NCI-H1417 treated with DMSO at 0.1 percent for 48 hours (cell line): ENCODE measurements around the gene NXPH4.
A peak's percentile ranks its signal among the peaks of the same experiment; 100 is the strongest.

ENCODE experiments used
- DNase-seq: peaks from one replicate; lab custom pipeline; 2025; lab: John Stamatoyannopoulos, UW

Gene NXPH4

DNA sequence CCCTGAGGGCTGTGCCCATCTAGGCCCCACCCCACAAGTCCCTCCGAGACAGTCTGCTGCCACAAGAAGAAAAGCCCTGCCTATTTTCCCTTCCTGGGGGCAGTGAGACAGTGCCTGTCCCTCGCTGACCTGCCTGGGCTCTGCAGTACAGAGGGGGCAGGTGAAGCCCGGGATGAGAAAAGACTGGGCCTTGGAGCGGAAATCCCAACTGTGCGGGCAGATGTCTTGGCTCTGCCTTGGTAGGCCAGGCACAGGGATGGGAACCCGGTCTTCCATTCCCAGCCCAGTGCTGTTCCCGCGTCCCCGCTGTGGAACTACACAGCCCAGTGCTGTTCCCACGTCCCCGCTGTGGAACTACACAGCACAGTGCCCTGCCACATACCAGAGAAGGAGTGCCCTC lies 12.8 kb upstream of the NXPH4 start:
- DNase-seq, result no peak

DNA sequence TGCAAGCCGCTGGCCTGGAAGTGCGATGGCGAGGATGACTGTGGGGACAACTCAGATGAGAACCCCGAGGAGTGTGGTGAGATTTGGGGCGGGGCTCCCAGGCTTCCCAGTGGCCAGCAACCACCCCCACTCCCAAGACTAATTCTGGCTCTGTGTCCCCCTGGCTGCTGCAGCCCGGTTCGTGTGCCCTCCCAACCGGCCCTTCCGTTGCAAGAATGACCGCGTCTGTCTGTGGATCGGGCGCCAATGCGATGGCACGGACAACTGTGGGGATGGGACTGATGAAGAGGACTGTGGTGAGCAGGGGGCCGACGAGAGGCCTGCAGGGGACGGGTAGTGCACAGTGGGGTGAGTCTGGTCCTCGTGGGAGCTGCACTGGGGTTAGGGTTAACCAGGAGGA lies 12.1 kb upstream of the NXPH4 start:
- no peak for DNase-seq

DNA sequence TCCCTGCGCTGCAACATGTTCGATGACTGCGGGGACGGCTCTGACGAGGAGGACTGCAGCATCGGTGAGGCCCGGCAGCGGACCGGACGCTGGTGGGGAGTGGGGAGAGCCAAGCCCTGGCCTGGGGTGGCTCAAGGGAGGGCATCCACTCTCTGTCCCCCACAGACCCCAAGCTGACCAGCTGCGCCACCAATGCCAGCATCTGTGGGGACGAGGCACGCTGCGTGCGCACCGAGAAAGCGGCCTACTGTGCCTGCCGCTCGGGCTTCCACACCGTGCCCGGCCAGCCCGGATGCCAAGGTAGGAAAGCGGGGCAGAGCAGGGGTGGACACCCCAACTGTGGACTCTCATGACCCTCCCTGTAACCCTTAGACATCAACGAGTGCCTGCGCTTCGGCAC lies 11.4 kb upstream of the NXPH4 start:
- no peak for DNase-seq

DNA sequence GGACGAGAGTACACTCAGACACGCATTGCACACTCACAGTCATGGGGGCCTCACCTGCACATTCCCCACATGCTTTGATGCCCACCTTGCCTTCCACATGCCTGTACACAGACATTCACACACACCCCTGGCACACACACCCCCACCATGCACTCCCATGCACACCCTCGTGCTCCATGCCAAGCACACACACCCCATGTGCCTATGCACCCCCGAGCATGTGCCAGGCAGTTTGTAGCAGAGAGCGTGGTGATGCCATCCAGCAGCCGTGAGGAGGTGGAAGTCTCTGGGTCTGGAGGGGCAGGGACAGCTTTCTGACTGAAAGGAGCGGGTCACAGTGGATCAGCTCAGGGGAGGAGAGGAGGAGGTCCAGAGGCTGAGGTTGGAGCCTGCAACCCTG lies 10.7 kb upstream of the NXPH4 start:
- no peak for DNase-seq

DNA sequence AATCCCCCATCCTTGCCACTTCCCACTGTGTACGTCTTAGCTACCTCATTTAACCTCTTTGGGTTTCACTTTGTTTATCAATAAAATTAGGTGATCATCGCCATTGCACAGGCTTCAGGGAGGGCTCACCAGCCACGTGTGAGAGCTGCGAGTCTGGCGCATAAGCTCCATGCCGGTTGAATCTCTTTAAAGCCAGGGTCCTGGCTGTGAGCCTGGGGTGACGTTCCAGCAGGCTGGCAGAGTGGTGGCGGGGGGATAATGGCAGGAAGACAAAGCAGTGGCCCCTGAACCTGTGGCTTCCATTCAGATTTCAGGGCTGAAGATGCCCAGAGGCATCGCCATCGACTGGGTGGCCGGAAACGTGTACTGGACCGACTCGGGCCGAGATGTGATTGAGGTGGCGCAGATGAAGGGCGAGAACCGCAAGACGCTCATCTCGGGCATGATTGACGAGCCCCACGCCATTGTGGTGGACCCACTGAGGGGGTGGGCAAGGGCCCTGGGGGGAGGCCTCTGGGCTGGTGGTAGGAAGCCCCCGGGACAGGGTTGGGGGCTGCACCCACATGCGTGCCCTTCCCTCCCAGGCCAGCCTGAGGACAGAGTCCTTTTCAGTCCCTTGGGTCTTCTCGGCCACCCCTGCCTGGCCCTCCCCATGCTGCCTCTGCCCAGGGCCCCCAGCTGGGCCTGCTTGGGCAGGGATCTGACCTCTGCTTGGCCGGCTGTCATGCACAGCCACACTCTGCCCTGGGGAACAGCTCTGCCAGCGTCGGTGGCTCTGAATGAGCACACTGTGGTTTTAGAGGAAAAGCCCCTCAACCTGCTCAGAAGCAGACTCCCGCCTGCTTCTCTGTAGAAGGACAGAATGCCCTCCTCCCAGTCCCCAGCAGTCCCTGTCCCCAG lies 8.6 kb upstream of the NXPH4 start:
- DNase-seq, result no peak

DNA sequence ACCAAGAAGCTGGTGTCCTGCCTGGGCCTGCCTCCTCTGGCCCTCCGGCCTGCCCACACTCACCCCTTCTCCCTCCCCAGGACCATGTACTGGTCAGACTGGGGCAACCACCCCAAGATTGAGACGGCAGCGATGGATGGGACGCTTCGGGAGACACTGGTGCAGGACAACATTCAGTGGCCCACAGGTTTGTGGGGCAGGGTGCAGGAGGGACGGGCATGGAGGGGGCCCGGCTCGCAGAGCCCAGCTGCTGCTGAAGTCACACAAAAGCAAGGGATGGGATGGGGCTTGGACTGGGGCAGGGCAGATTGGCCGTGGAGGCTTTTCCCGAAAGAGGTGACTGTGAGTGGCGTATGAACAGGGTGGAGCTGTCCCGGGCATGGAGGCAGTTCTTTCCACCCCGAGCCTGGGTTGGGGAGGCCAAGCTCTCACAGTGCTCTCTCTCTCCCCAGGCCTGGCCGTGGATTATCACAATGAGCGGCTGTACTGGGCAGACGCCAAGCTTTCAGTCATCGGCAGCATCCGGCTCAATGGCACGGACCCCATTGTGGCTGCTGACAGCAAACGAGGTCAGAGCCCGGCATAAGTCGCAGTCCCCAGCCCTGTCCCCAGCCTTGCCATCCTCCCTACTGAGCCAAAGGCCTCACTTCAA lies 7.8 kb upstream of the NXPH4 start:
- no peak for DNase-seq

DNA sequence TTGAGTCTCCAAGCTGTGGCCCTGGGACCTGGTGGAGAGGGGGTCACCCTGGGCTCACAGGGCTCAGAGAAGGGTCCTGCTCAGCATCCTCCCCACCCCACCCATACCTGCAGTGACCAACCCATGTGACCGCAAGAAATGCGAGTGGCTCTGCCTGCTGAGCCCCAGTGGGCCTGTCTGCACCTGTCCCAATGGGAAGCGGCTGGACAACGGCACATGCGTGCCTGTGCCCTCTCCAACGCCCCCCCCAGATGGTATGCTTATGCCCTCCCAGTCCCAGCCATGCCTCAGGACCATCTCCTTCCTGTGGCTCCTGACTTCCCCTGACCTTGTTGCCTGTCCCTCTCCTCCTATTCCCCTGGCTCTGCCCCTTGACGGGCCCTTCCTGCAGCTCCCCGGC lies 6.7 kb upstream of the NXPH4 start:
- DNase-seq, result no peak

DNA sequence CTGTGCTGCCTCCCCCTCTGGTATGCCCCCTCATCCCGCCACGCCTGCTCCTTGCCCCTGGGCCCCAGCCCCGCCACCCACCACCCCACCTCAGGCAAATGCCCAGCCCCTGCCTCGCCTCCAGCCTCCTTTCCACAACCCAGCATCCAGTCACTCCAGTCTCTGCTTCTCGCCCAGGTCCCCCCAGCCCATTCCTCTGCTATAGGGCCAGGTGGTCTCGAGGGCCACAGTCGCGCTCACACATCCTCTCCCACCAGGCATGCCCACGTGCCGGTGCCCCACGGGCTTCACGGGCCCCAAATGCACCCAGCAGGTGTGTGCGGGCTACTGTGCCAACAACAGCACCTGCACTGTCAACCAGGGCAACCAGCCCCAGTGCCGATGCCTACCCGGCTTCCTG lies 6.1 kb upstream of the NXPH4 start:
- no peak for DNase-seq

DNA sequence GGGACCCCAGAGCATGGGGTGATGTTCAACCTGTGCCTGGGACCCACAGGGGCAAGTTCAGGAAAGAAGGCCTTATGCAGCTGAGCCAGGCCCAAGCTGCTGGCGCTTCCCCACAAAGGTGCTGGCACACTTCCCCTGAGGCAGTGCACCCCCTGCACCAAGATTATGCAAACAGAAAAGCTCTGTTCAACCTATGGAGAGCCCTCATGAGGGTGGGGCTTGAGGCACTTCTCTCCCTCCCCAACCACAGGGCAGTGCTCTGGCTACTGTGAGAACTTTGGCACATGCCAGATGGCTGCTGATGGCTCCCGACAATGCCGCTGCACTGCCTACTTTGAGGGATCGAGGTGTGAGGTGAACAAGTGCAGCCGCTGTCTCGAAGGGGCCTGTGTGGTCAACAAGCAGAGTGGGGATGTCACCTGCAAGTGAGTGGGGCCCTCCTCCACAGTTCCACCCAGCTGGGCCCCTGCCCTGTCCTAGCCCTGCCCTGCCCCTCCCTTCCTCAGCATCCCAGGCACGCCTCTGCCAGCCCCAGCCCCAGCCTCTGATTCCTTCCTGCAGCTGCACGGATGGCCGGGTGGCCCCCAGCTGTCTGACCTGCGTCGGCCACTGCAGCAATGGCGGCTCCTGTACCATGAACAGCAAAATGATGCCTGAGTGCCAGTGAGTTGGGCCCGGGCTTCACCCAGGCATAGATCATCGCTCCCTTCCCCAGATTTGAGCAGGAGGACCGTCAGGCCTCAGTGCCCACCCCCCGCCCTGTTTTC lies 5.5 kb upstream of the NXPH4 start:
- DNase-seq, result no peak

DNA sequence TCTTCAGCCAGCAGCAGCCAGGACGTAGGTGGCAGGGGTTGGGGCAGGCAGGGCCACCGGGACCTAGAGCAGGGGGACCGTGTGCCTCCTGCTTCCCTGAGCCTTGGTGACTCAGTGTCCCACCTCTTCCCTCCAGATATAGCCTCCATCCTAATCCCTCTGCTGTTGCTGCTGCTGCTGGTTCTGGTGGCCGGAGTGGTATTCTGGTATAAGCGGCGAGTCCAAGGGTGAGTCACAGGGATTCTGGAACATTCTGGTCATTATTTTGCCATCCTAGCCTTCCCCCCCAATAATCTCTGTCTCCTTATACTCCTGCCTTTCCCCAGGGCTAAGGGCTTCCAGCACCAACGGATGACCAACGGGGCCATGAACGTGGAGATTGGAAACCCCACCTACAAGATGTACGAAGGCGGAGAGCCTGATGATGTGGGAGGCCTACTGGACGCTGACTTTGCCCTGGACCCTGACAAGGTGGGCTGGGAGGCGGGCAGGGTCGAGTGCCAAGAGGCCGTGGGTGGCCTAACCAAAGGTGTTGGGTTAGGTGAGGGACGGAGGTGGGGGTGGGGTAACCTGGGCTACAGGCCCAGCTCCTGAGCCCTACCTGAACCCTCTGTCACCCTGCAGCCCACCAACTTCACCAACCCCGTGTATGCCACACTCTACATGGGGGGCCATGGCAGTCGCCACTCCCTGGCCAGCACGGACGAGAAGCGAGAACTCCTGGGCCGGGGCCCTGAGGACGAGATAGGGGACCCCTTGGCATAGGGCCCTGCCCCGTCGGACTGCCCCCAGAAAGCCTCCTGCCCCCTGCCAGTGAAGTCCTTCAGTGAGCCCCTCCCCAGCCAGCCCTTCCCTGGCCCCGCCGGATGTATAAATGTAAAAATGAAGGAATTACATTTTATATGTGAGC lies 4.5 kb upstream of the NXPH4 start:
- DNase-seq, result no peak

DNA sequence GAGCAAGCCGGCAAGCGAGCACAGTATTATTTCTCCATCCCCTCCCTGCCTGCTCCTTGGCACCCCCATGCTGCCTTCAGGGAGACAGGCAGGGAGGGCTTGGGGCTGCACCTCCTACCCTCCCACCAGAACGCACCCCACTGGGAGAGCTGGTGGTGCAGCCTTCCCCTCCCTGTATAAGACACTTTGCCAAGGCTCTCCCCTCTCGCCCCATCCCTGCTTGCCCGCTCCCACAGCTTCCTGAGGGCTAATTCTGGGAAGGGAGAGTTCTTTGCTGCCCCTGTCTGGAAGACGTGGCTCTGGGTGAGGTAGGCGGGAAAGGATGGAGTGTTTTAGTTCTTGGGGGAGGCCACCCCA lies 3.9 kb upstream of the NXPH4 start:
- no peak for DNase-seq

DNA sequence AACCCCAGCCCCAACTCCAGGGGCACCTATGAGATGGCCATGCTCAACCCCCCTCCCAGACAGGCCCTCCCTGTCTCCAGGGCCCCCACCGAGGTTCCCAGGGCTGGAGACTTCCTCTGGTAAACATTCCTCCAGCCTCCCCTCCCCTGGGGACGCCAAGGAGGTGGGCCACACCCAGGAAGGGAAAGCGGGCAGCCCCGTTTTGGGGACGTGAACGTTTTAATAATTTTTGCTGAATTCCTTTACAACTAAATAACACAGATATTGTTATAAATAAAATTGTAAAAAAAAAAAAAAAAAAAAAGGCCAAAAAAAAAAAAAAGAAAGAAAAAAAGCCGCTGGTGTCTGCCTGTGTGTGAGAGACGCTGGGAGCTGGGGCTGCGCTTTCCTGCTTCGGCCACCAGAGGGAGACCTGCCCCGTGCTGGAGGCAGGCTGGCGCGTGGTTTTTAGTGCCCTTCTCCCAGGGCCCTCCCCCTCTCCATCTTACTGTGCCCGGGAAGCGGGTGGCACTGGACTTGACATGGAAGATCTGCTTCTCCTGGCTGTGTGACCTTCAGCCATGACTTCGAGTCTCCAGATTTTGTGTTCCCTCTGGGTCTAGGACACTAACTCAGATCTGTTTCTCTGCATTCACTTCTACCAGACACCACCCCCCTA lies 3.4 kb upstream of the NXPH4 start:
- DNase-seq, result peak; percentile 49

DNA sequence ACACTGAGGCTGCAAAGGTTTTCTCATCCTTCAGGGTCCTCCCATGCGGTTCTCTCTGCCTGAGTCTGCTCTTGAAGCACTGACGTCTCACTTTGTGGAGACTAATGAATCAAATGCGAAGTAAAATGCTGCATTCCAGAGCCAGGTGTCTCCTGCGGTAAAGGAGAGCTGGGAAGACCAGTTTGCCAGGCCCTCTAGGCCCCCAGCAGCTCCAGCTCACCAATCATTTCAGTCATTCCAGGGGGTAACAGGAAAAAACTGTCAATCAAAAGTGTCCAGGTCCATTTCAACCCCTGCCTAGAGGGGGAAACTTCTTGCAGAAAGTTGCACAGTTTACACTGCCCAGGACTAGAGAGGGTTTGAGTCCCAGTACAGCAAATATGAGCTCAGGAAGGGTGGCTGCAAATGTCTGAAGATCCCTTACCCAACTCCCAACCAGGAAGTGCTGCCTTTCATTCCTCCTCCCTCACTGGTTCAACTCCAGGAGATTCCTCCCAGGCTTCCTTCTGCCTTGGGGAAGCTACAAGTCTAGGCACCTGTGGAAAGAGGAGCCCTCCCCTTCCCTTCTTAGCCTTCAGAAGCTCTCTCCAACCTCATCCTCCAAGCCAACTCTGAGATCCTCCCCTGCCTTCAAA lies 2.7 kb upstream of the NXPH4 start:
- no peak for DNase-seq

DNA sequence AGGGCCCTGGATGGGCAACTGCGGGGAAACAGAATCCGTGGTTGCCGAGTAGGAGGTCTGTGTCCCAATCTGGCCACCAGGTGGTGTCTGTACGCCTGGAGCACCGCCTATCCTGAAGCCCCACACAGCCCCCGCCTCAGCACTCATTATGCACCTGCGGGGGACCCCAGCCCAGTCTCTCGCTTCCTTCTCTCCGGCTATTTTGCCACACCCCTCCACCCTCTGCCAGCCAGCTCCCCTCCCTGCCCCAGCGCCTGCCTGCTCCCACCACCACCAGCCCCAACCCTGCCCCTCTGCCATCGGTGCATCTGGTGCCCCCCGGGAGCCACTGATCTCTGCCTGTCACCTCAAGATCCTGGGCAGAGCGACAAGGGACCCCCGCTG lies 2.2 kb upstream of the NXPH4 start:
- DNase-seq, result peak; percentile 55

DNA sequence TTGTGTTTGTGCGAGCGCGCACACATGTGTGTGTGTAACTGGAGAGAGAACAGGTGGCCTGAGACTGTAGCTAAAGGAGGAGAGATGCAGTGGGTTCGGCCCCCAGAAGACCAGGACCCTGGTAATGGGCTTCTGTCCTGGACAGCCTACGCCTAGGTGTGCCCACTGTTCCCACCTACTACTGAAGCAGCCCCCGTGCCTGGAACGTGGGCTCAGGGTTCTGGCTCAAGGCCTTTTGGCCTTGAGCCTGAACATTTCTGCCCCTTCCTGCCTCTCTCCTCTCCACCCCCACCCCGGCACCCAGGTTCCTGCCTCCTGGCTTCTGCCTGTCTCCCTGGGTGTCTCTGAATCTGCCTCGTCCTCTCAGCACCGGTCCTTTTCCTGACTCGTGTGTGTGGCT lies 1.5 kb upstream of the NXPH4 start:
- DNase-seq, result no peak

DNA sequence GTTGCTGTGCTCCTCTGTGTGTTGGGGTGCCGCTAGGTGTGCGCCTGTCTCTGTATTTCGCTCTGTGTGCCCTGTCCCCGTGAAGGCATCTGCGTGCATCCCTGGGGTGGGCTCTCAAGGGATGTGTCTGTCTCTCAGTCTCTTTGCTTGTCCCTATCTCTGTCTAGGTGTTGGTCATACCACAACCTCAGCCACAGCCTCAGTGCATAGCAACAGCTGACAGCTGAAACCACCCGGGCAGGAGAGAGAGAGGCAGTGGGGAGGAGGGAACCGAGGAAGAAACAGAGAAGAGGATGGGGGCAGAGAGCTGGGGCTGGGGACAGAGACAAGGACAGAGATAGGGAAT lies 953 bp upstream of the NXPH4 start:
- no peak for DNase-seq

DNA sequence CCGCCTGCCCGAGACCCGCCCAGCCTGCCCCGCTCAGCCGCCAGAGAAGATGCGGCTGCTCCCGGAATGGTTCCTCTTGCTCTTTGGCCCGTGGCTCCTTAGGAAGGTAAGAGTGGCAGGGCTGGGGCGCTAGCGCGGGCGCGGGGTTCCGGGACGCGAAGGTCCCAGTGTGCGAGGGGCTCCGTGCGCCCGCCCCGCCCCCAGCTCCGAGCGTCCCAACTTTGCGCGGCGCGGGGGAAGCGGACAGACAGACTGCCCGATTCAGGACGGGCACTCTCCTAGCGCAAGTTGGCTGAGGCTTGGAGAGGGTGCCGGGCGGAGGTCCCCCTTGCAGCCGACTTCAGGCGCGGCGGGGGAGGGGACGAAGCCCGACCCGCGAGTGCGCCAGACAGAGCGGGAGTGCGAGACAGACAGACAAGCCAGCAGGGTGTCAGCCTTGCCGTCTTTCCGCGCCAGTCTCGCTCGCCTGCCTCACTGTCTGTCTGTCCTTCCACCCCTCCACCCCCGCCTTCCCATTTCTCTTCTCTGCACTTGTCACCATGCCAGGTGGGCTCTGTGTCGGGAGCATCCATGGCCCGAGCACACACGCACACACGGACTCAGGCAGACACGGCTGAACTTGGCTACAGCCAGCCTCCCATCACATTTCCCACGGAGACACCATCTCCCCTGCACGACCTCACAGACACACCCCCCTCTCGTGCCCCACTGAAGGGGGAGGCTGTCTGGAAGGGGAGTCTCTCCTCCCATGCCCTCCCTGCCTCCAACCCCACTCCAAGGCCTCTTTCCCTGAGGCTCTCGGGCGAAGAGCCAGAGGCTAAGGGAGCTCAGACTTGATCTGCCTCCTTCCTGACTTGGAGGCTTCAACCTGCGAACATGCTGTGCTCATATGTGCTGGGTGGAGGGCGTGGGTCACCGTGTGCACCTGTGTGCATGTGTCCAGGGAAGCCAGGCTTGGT lies 606 bp downstream of the NXPH4 start:
- no peak for DNase-seq

DNA sequence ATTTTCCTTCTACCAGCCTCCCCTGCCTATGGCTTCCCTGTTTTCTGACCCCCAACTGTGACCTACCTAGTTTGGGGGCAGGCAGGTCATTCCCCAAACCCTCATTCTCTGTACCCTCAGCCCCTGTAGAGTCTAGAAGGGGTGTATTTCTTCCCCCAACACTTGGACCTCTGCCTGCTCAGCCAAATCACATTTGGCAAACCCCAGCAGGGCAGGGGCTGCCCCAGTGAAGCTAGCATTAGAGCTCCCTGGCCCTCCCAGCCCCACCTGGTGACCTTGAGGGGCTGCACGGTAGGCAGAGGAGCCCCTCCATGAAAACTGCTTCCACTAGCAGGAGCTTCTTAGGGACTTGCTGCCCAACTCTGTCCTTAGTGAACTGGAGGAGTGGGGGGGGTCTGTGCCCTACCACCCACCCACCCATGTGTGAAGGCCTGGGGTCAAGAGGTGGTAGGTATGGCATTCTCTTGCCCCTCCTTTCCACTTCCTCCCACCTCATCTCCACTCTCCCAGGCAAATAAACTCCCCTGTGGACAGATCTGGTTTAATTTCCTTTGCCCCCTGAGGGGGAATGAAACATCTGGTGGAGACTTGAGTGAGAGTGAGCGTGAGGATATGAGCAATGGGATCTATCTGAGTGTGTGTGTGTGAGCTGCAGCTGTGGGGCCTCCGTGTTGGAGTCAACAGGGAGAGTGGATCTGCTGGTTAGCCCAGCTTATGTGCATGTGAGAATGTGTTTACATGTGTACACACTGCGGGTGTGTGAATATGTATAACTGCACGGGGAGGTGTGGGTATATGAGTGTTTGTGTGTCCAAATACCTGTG lies 1.6 kb downstream of the NXPH4 start:
- no peak for DNase-seq
